ENCODE results near the gene ANKRD42. TPM values are rescaled to one million over a fixed set of nuclear protein-coding genes. Genes with fewer than 3 reads are reported as not detected.

Gene ANKRD42
- total and polyA plus RNA-seq, 2 donors (not counting 3 experiments of a cell fraction or from before 2014, with no cell fraction given), result 3.3 to 6.6 TPM

DNA sequence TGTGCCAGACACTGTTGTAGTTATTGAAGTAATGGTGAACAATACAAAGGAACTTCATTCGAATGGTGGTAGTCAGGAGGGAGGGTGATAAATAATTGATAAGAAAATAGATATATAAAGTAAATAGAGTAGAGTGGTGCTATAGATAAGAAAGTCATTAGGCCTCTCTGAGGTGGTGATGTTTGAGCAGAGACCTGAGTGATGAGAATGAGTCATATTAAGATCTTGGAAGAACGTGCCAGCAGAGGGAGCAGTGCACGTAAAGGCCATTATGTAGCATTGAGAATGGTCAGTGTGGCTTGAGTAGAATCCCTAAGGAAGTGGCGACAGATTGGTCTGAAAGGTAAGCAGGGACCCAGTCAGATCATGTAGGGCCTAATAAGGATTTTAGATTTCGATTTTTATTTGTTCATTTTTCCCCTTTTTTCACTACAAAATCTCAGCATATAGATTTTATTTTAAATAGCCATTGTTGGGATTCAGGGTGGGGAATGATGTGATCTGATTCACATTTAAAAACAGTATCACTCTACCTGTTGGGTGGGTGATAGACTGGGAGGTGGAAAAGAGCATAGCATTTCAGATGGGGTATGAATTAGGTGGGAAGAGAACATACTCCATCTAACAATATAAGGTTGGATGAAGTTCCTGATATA, 47.9 kb downstream of the ANKRD42 start:
- Histone ChIP-seq H3K9ac (replicated peaks; ENCODE audit: extremely low read depth, insufficient read depth, low read length) (no peak overlapping the region), H3K9me1 (replicated peaks; ENCODE audit: control insufficient read depth, extremely low read depth, insufficient read depth, low read length) (no peaks in the 10 kb centered on the region), H3K27ac (ENCODE audit: insufficient read depth, low read depth, low read length) (no peak overlapping the region), H3K4me2 (ENCODE audit: insufficient read depth, low read length) (no peak overlapping the region), H3K4me1 (ENCODE audit: control insufficient read depth, extremely low read depth, insufficient read depth, low read length) (no peaks in the 10 kb centered on the region), H4K20me1 (replicated peaks; ENCODE audit: control insufficient read depth, extremely low read depth, insufficient read depth, low read length) (no peaks in the 10 kb centered on the region), H2AFZ (ENCODE audit: low read depth, low read length) (no peak overlapping the region), H3K36me3 (ENCODE audit: control insufficient read depth in 2 of 2, extremely low read depth in 1 of 2, insufficient read depth in 2 of 2, low read length in 2 of 2) (no peaks in the 10 kb centered on the region), H3K79me2 (ENCODE audit: control insufficient read depth, insufficient read depth, low read length) (no peaks in the 10 kb centered on the region), H3K27me3 (ENCODE audit: control insufficient read depth in 2 of 2, insufficient read depth in 2 of 2, low read length in 2 of 2) (no peaks in the 10 kb centered on the region), H3K4me3 (replicated peaks in 1 of 3; ENCODE audit: insufficient read depth in 1 of 3, low read depth in 1 of 3, low read length in 3 of 3) (no peak overlapping the region), H3K9me3 (replicated peaks; ENCODE audit: control insufficient read depth, insufficient read depth, low read length) (no peaks in the 10 kb centered on the region)
- CTCF ChIA-PET, result interaction anchor here (1.0 to 1.8 kb wide), 3 partner anchors 11 to 579 kb away, joined by 3 to 8 read pairs (median 4); no protein-coding TSS in a partner anchor
- POLR2A ChIA-PET, result no interaction called here
- peak; percentile 74 for TF ChIP-seq JUN (IDR thresholded peaks at IDR 0.05; ENCODE audit: borderline replicate concordance, insufficient read depth, insufficient read length, low read depth)
- TF ChIP-seq FOS (IDR thresholded peaks at IDR 0.05; ENCODE audit: borderline replicate concordance, insufficient read depth, low read length), result peak; percentile 83
- TF ChIP-seq POLR2AphosphoS5 (IDR thresholded peaks at IDR 0.05; ENCODE audit: insufficient read depth, low read depth, low read length), result no peak
- no peak for TF ChIP-seq EZH2 (IDR thresholded peaks at IDR 0.05; ENCODE audit: borderline replicate concordance, low read depth, low read length, severe bottlenecking)
- TF ChIP-seq, protein P1, sequence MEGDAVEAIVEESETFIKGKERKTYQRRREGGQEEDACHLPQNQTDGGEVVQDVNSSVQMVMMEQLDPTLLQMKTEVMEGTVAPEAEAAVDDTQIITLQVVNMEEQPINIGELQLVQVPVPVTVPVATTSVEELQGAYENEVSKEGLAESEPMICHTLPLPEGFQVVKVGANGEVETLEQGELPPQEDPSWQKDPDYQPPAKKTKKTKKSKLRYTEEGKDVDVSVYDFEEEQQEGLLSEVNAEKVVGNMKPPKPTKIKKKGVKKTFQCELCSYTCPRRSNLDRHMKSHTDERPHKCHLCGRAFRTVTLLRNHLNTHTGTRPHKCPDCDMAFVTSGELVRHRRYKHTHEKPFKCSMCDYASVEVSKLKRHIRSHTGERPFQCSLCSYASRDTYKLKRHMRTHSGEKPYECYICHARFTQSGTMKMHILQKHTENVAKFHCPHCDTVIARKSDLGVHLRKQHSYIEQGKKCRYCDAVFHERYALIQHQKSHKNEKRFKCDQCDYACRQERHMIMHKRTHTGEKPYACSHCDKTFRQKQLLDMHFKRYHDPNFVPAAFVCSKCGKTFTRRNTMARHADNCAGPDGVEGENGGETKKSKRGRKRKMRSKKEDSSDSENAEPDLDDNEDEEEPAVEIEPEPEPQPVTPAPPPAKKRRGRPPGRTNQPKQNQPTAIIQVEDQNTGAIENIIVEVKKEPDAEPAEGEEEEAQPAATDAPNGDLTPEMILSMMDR (IDR thresholded peaks at IDR 0.05; ENCODE audit: extremely low read depth in 1 of 2, insufficient read depth in 1 of 2, low read depth in 1 of 2, low read length in 2 of 2), result peak; percentile 62 to 65
- TF ChIP-seq MYC (IDR thresholded peaks at IDR 0.05; ENCODE audit: low read depth, low read length), result no peak
- TF ChIP-seq POLR2A (IDR thresholded peaks at IDR 0.05; ENCODE audit: low read depth, low read length), result no peak
- TF ChIP-seq GATA2 (IDR thresholded peaks at IDR 0.05; ENCODE audit: insufficient read depth, insufficient read length, low read depth, low read length), result no peak
- TF ChIP-seq, protein P2, sequence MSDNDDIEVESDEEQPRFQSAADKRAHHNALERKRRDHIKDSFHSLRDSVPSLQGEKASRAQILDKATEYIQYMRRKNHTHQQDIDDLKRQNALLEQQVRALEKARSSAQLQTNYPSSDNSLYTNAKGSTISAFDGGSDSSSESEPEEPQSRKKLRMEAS (IDR thresholded peaks at IDR 0.05; ENCODE audit: insufficient read depth, insufficient read length), result no peak
- BruUV-seq (replicated peaks), result no TSS peak
- FAIRE-seq (peak; percentile 85), DNase-seq (ENCODE audit: low read depth, low spot score) (peak; percentile 74)
- dilution Hi-C loops (cut with MboI; ENCODE audit: extremely low pct_ligation_motif_present, low sequenced_read_pairs) (no loop called here), intact Hi-C loops (cut with micrococcal nuclease) (loop anchor here (1.0 kb wide), 2 partner anchors 575 to 579 kb away; no protein-coding TSS in a partner anchor)
